Measurements from ENCODE around the gene KDELR1.
"Not testable (repeated sequence)": the region's sequence is repeated elsewhere in the genome, so short reads cannot be mapped to it uniquely, and the experiment has no call there.

DNA sequence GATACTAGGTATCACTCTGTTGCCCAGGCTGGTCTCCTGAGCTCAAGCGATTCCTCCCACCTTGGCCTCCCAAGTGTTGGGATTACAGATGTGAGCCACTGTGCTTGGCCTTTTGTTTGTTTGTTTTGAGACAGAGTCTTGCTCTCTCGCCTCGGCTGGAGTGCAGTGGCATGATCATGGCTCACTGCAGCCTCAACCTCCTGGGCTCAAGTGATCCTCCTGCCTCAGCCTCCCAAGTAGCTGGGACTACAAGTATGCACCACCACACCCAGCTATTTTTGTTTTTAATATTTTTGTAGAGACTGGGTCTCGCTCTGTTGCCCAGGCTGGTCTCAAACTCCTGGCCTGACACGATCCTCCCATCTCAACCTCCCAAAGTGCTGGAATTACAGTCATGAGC, 19.6 kb downstream of the KDELR1 start:
- TF ChIP-seq, protein P1, sequence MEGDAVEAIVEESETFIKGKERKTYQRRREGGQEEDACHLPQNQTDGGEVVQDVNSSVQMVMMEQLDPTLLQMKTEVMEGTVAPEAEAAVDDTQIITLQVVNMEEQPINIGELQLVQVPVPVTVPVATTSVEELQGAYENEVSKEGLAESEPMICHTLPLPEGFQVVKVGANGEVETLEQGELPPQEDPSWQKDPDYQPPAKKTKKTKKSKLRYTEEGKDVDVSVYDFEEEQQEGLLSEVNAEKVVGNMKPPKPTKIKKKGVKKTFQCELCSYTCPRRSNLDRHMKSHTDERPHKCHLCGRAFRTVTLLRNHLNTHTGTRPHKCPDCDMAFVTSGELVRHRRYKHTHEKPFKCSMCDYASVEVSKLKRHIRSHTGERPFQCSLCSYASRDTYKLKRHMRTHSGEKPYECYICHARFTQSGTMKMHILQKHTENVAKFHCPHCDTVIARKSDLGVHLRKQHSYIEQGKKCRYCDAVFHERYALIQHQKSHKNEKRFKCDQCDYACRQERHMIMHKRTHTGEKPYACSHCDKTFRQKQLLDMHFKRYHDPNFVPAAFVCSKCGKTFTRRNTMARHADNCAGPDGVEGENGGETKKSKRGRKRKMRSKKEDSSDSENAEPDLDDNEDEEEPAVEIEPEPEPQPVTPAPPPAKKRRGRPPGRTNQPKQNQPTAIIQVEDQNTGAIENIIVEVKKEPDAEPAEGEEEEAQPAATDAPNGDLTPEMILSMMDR (conservative IDR thresholded peaks at IDR 0.05): not testable (repeated sequence)
- not testable (repeated sequence) for TF ChIP-seq ZFX (IDR thresholded peaks at IDR 0.05)

All from C4-2B (cell line).